Iris pigment epithelial cell (primary cell): ENCODE measurements around the gene SMAD2.
"Not testable (repeated sequence)": the region's sequence is repeated elsewhere in the genome, so short reads cannot be mapped to it uniquely, and the experiment has no call there.

Source experiments
- DNase-seq: peaks from one replicate; pipeline ENCODE4 v3.0.0-alpha.2; 2011; ENCODE audit warnings: low read depth

Gene SMAD2

GRCh38 chr18:47842836-47843235, 87.6 kb downstream of the SMAD2 start:
- DNase-seq, result no peak

GRCh38 chr18:47838396-47838795, 92.1 kb downstream of the SMAD2 start:
- no peak for DNase-seq

- peak; percentile 52 for DNase-seq
Measured at GRCh38 chr18:47832348-47832747, 98.1 kb downstream of the SMAD2 start.

DNA sequence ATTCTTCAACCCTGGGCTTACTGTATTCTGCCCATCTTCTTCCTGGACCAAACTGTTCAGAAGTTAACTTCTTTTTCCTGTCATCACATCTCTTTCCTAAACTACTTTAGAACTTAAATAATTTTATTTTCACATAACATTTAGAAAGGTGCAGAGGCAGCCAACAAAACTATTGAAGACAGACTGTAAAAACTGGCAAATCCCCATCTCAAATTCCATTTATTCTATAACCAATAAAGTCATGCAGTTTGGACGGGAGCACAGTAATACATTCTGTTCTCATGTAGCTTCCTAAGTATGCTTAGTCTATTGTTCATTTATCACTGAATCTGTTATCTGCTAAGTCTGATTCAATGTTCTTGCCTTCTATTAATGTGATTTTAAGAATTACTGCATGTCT, 99.1 kb downstream of the SMAD2 start:
- DNase-seq, result no peak

- peak; percentile 57 for DNase-seq
Measured at GRCh38 chr18:47830772-47831171, 99.7 kb downstream of the SMAD2 start.

GRCh38 chr18:47829831-47830230, 100.6 kb downstream of the SMAD2 start:
- DNase-seq, result no peak

- not testable (repeated sequence) for DNase-seq
Measured at GRCh38 chr18:47828031-47828430, 102.4 kb downstream of the SMAD2 start.

DNA sequence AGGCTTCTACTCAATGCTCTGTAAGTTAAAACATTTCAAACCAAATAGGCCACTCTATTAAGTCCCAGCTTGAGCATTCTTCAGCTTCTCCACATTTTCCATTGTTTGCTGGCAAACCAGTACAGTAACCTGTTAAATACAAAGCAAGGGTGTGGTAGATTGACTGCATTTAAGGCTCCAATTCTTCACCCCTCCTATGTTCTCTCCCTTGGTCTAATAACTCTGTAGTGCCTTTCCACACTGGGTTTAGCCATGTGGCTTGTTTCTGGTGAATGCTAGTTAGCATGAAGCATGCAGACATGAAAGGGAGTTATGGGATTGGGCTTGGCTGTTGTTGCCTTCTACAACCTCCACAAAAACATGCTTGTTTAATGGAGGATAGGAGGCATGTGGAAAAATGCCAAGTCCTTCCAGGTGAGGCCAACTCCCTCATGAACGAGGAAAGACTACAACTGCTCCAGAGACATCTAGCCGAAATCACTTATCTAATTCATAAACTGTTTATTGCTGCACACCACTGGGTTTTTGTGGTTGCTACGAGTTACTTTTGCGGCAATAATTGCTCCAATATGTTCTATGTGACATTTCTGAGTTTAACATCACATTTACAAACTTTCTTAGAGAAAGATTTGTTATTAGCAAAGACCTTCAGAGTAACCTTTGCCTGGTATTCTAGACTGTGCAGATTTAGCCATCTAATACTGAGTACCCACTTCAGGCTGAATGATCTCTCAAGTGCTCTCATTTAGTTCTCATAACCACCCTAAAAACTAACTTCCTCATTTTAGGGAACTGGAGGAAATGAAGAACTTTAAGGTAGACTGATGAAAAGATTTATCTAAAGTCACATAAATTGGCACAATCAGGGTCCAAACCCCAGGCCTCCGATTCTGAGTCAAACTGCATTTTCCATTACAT, 104.0 kb downstream of the SMAD2 start:
- DNase-seq, result no peak

GRCh38 chr18:47821314-47821713, 109.1 kb downstream of the SMAD2 start:
- DNase-seq, result no peak

DNA sequence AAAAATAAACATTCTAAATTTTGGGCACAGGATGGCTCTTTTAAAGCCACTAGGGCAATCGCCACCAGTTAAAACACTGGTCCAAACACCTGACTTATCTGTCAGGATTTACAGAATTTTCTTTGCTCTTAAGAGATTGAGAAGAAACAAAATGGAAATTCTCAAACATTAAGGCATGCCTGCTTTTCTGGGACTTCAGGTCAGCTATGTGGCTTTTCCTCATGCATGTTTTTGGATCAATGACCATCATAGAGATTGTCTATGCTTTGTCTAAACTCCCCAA, 112.7 kb downstream of the SMAD2 start:
- DNase-seq, result no peak

DNA sequence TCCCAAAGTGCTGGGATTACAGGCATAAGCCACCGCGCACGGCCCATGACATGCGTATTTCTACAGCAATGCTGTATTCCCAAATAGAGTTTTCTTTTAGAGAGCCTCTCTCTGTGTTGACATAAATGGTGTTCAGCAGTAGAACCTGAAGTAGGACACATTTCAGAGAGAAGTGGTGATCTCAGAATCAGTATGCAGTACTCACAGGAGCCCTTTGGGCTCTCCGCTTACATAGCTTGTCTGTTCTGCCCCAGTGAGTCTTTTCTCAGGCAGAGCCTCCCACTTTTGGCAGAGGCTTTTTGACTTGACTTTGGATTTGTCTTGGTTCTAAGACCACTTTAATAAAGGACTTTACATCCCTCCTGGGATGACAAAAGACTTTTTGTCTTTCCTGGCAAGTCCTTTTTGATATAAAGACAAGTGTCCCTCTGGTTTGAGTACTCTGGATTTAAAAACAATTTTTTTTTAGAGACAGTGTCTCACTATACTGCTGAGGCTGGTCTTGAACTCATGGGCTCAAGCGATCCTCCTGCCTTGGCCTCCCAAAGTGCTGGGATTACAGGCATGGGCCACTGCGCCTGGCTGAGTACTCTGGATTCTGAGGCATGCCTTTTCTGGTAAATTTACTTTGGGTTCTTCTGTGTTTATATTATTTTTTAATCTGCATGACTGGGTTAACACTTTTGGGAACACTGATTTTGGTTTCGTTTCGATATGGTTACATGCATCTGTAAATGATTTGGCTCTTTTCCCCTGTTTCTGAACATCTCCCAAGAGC, 113.3 kb downstream of the SMAD2 start:
- DNase-seq, result peak; percentile 15

DNA sequence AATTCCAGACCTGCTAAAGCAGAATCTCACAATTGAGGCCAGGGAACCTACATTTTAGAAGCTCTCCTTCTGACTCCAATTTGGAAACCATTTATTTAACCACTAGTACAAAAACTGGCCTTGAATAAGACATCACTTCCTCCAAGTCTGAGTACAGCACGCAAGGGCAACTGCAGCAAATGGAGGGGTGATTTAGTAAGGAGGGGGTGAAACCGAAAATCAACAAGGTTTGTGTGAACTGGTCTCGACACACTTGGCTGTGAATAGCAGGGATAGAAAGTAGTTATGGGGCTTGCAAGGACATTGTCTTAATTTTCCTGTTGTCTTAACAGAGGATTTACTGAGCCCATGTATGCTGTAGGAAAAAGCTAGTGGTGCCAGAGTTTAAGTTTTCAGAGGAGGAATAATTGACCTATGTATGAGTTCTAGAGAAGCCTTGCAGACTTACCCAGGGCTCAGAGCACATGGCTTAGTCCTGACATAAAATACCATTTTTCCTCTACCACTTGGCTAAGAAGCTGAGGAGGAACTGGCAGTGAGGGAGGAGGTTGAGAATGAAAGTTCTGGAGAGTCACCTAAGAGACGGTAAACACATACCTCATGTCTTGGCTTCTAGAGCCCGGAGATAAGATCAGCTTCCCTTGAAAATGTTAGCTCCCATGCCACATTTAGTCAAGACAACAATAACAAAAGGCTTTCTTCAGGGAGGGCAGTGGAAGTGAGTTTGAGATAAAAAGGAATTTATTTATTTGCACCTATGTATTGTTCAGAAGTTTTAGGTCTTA, 114.8 kb downstream of the SMAD2 start:
- DNase-seq, result peak; percentile 22

- peak; percentile 13 for DNase-seq
Measured at GRCh38 chr18:47809420-47809819, 121.0 kb downstream of the SMAD2 start.

DNA sequence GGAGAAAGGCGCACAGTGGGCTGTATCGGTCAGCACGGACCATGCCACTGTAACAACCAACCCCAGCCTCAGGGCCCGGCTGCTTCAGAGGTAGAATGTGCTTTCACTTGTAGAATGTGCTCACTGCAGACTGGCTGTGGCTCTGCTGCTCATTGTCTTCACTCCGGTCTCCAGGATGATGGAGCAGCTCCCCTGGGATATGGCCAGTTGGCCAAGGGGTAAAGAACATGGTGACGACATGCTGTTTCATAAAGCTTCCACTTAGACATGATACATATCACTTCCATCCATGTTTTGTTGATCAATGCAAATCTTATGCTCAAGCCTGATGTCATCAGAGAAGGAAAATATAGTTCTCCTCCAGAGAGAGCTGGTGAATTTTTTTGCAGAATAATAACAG, 127.7 kb downstream of the SMAD2 start:
- DNase-seq, result no peak

- DNase-seq, result no peak
Measured at GRCh38 chr18:47801817-47802216, 128.6 kb downstream of the SMAD2 start.

GRCh38 chr18:47800756-47801155, 129.7 kb downstream of the SMAD2 start:
- no peak for DNase-seq

- no peak for DNase-seq
Measured at GRCh38 chr18:47800248-47800647, 130.2 kb downstream of the SMAD2 start.

- DNase-seq, result no peak
Measured at GRCh38 chr18:47799376-47799775, 131.1 kb downstream of the SMAD2 start.

GRCh38 chr18:47798366-47798765, 132.1 kb downstream of the SMAD2 start:
- no peak for DNase-seq

- no peak for DNase-seq
Measured at GRCh38 chr18:47797126-47797525, 133.3 kb downstream of the SMAD2 start.

- DNase-seq, result no peak
Measured at GRCh38 chr18:47795434-47795814, 135.0 kb downstream of the SMAD2 start.

- no peak for DNase-seq
Measured at GRCh38 chr18:47794725-47795433, 135.6 kb downstream of the SMAD2 start.
